ENCODE results near the gene ACTR5.

GRCh38 chr20:38770546-38770945 lies 22.3 kb downstream of the ACTR5 start:
- TF ChIP-seq, protein P1, sequence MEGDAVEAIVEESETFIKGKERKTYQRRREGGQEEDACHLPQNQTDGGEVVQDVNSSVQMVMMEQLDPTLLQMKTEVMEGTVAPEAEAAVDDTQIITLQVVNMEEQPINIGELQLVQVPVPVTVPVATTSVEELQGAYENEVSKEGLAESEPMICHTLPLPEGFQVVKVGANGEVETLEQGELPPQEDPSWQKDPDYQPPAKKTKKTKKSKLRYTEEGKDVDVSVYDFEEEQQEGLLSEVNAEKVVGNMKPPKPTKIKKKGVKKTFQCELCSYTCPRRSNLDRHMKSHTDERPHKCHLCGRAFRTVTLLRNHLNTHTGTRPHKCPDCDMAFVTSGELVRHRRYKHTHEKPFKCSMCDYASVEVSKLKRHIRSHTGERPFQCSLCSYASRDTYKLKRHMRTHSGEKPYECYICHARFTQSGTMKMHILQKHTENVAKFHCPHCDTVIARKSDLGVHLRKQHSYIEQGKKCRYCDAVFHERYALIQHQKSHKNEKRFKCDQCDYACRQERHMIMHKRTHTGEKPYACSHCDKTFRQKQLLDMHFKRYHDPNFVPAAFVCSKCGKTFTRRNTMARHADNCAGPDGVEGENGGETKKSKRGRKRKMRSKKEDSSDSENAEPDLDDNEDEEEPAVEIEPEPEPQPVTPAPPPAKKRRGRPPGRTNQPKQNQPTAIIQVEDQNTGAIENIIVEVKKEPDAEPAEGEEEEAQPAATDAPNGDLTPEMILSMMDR (IDR thresholded peaks at IDR 0.05; ENCODE audit: low read depth, low read length): no peak
- no peak for TF ChIP-seq MYC (IDR thresholded peaks at IDR 0.05; ENCODE audit: low read depth, low read length)
- TF ChIP-seq MAX (IDR thresholded peaks at IDR 0.05; ENCODE audit: low read depth, low read length): no peak
- TF ChIP-seq POLR2A (IDR thresholded peaks at IDR 0.05; ENCODE audit: extremely low read depth, insufficient read length): no peak

Data from NB4 (cell line).